IMR-90 (cell line): ENCODE results near the gene PRDM12. TPM values are rescaled to one million over a fixed set of nuclear protein-coding genes. Genes with fewer than 3 reads are reported as not detected.

Experiments used
- ATAC-seq: fragments of 200-7000 bp; cut with Tn5 transposase; 2 replicates; pipeline ENCODE4 v1.9.1; 2020; ENCODE audit warnings: low read depth, mild to moderate bottlenecking, moderate library complexity
- BruUV-seq: library from RNA; stranded (reverse); fragments of 400-500 nt; replicated peaks from 2 replicates; lab custom pipeline; 2021; lab: Mats Ljungman, UMichigan
- CTCF ChIA-PET: fragments of 300-600 bp; formaldehyde crosslinking; extraction: SDS; loops from one replicate; lab custom pipeline; 2021; ENCODE audit warnings: antibody characterized with exemption; lab: Yijun Ruan, JAX
- POLR2A ChIA-PET: fragments of 300-600 bp; sonication (Branson Sonifier 250); formaldehyde crosslinking; loops from one replicate; lab custom pipeline; 2022; ENCODE audit warnings: antibody characterized with exemption; ENCODE audit not compliant: unreplicated experiment; lab: Charles Lee
- DNase-seq: peaks from one replicate; pipeline ENCODE4 v3.0.0; 2013
- H2AFZ ChIP-seq: replicated peaks from 2 replicates; pipeline ENCODE3; 2013; ENCODE audit warnings: low read length, mild to moderate bottlenecking; ENCODE audit not compliant: poor library complexity
- H2AK5ac ChIP-seq: 2 replicates; pipeline ENCODE4 v1.6.1; 2013; ENCODE audit warnings: low read depth, low read length, inconsistent platforms
- H2AK9ac ChIP-seq: replicated peaks from 2 replicates; pipeline ENCODE3; 2013; ENCODE audit warnings: mild to moderate bottlenecking, low read depth, low read length, moderate library complexity; ENCODE audit not compliant: poor library complexity
- H2BK120ac ChIP-seq: 2 replicates; pipeline ENCODE4 v1.6.1; 2013; ENCODE audit warnings: low read depth, low read length, inconsistent platforms
- H2BK15ac ChIP-seq: 3 replicates; pipeline ENCODE4 v1.6.1; 2013; ENCODE audit warnings: low read depth, low read length, inconsistent platforms
- H2BK20ac ChIP-seq: 2 replicates; pipeline ENCODE4 v1.6.1; 2013; ENCODE audit warnings: low read depth, mild to moderate bottlenecking, inconsistent platforms, low read length, moderate library complexity
- H2BK5ac ChIP-seq: 2 replicates; pipeline ENCODE4 v1.6.1; 2013; ENCODE audit warnings: mild to moderate bottlenecking, low read depth, low read length, inconsistent platforms; ENCODE audit not compliant: poor library complexity, severe bottlenecking
- H3K14ac ChIP-seq: replicated peaks from 2 replicates; pipeline ENCODE4 v1.6.1; 2013; ENCODE audit warnings: low read depth, low read length, inconsistent platforms
- H3K18ac ChIP-seq: 2 replicates; pipeline ENCODE4 v1.6.1; 2013; ENCODE audit warnings: low read depth, low read length, control low read depth
- H3K23ac ChIP-seq: 2 replicates; pipeline ENCODE4 v1.6.1; 2013; ENCODE audit warnings: low read depth, low read length, inconsistent platforms
- H3K27ac ChIP-seq: 2 replicates; pipeline ENCODE4 v1.5.1; 2013; ENCODE audit warnings: mild to moderate bottlenecking, control low read depth, low read length; ENCODE audit not compliant: insufficient read depth
- H3K27me3 ChIP-seq: 2 replicates; pipeline ENCODE4 v1.6.1; 2013; ENCODE audit warnings: low read length; ENCODE audit not compliant: control insufficient read depth, insufficient read depth
- H3K36me3 ChIP-seq: 2 replicates; pipeline ENCODE4 v1.6.1; 2013; ENCODE audit warnings: low read length, mixed read lengths; ENCODE audit not compliant: control insufficient read depth, insufficient read depth
- H3K4ac ChIP-seq: 2 replicates; pipeline ENCODE4 v1.6.1; 2013; ENCODE audit warnings: low read depth, low read length, inconsistent platforms
- H3K4me1 ChIP-seq: 2 replicates; pipeline ENCODE4 v1.6.1; 2013; ENCODE audit warnings: low read length, mixed read lengths; ENCODE audit not compliant: control insufficient read depth, insufficient read depth
- H3K4me2 ChIP-seq: 2 replicates; pipeline ENCODE4 v1.6.1; 2013; ENCODE audit warnings: low read depth, mild to moderate bottlenecking, control low read depth, low read length, moderate library complexity
- H3K4me3 ChIP-seq: 2 replicates; pipeline ENCODE4 v1.5.1; 2013; ENCODE audit warnings: low read depth, mild to moderate bottlenecking, control low read depth, low read length, moderate library complexity; ENCODE audit not compliant: insufficient read depth
- H3K56ac ChIP-seq: 2 replicates; pipeline ENCODE4 v1.6.1; 2013; ENCODE audit warnings: low read length, inconsistent platforms; ENCODE audit not compliant: insufficient read depth; ENCODE audit errors: extremely low read depth
- H3K79me1 ChIP-seq, 2 experiments: 2 replicates each; pipeline ENCODE4 v1.6.1; 2013; ENCODE audit warnings: low read length in 2 of 2, inconsistent platforms in 1 of 2, low read depth in 1 of 2
- H3K9ac ChIP-seq: 2 replicates; pipeline ENCODE4 v1.6.1; 2013; ENCODE audit warnings: low read depth, low read length, control low read depth
- H3K9me1 ChIP-seq: 2 replicates; pipeline ENCODE4 v1.6.1; 2013; ENCODE audit warnings: low read length, inconsistent platforms; ENCODE audit not compliant: insufficient read depth
- H3K9me3 ChIP-seq: 2 replicates; pipeline ENCODE4 v1.6.1; 2013; ENCODE audit warnings: low read length; ENCODE audit not compliant: control insufficient read depth, insufficient read depth
- H4K20me1 ChIP-seq: 2 replicates; pipeline ENCODE4 v1.6.1; 2013; ENCODE audit warnings: low read length, inconsistent platforms; ENCODE audit not compliant: insufficient read depth
- H4K5ac ChIP-seq: 2 replicates; pipeline ENCODE4 v1.6.1; 2013; ENCODE audit warnings: mild to moderate bottlenecking, low read depth, low read length, control low read depth
- H4K8ac ChIP-seq, 2 experiments: 2 replicates each; pipeline ENCODE4 v1.6.1; 2013; ENCODE audit warnings: low read depth in 2 of 2, low read length in 2 of 2, control low read depth in 1 of 2, inconsistent platforms in 1 of 2
- H4K91ac ChIP-seq: 2 replicates; pipeline ENCODE4 v1.6.1; 2013; ENCODE audit warnings: low read depth, low read length, inconsistent platforms; ENCODE audit not compliant: insufficient read depth
- CHD1 ChIP-seq: IDR thresholded peaks from 2 replicates; pipeline ENCODE4 v1.6.1; 2012; ENCODE audit warnings: low read depth, low read length, improper control_type of control experiment
- ELK1 ChIP-seq: fragments of 150-350 bp; IDR thresholded peaks from 2 replicates; pipeline ENCODE4 v1.6.1; 2016; ENCODE audit warnings: low read depth, mild to moderate bottlenecking, low read length, moderate library complexity, borderline replicate concordance
- RFX5 ChIP-seq: IDR thresholded peaks from 2 replicates; pipeline ENCODE4 v1.8.0; 2012; ENCODE audit warnings: low read depth, mild to moderate bottlenecking, low read length, moderate library complexity
- WGBS, 2 experiments: methylation state at CpG; one replicate each; pipeline versions ENCODE4 v1.1.5 to v1.1.7; 2013; ENCODE audit warnings: missing lambda C conversion rate in 2 of 2; ENCODE audit not compliant: insufficient read length in 1 of 2; ENCODE audit errors: extremely low coverage in 2 of 2; 5-methylcytosine and 5-hydroxymethylcytosine counted together
- dilution Hi-C: fragments of 300-500 bp; cut with HindIII; formaldehyde crosslinking; loops from one replicate; pipeline ENCODE4 v1.14.3; 2018; ENCODE audit warnings: low sequenced_read_pairs; ENCODE audit not compliant: unreplicated experiment
- in situ Hi-C: fragments of 300-500 bp; cut with MboI; formaldehyde crosslinking; loops from 3 replicates; pipeline ENCODE4 v1.14.3; 2019; ENCODE audit warnings: low sequenced_read_pairs, inconsistent platforms, mixed read lengths
- intact Hi-C: fragments of 100-400 bp; cut with micrococcal nuclease; formaldehyde crosslinking; loops from 2 replicates; pipeline ENCODE4 v1.10.0; 2022
- polyA plus RNA-seq, 3 experiments: library from polyadenylated mRNA; depleted of rRNA; stranded (reverse); fragments of >200 nt; gene quantifications; 2 replicates each; pipeline ENCODE4 v1.2.3, GENCODE V29; 2012; ENCODE audit warnings: low replicate concordance in 1 of 3
- total RNA-seq: library from RNA; depleted of rRNA; stranded (reverse); fragments of >200 nt; gene quantifications from 2 replicates; pipeline ENCODE4 v1.2.3, GENCODE V29; 2012

Gene PRDM12
- total and polyA plus RNA-seq, 2 of the 4 experiments (the other 2 are of a cell fraction) = not detected

DNA sequence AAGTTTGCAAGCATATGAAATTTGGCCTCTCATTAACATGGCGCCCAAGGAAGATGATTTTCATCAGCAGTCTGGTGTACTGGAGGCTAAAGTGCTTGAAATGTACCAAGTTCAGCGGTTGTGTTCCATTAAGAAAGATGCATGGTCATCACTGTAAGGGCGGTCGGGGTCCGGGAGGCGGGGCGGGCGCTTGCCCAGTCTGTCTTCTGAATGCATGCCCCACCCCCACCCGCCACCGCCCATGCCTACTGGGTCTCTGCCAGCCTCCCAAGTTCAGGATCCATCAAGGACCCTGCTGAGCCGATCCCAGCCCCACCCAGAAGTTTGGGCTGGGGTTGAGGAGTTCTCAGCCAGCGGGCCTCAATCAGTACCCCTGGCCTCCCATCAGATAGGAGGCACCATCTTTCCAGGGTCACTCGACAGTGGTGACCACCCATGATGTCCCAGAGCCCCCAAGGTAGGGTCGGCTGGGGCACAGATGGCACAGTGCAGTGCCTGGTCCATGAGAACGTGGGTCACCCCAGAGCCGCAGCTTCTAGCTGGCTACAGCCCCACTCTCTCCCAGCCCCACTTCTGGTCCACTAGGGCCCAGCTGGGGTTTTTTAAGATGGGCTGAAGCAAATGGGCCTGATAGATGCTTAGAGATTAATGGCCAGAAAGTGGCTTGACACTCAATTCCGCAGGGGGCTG is 24.4 kb upstream of the PRDM12 start:
- peaks cover 4% of the 10 kb centered on the region; the same call in 1 of the 2 replicates for H3K9me1 ChIP-seq
- no peak overlapping the region for H2BK20ac ChIP-seq
- H2AK5ac ChIP-seq = no peak overlapping the region
- H3K36me3 ChIP-seq = peaks cover 26% of the 10 kb centered on the region
- no peak overlapping the region for H3K4me3 ChIP-seq
- ATAC-seq (no peak), DNase-seq (no peak)
- H2BK5ac ChIP-seq = no peak overlapping the region
- no peak overlapping the region for H3K9ac ChIP-seq
- H4K91ac ChIP-seq = no peak overlapping the region
- no peak overlapping the region for H2AFZ ChIP-seq
- no peak overlapping the region for H4K5ac ChIP-seq
- no peak overlapping the region for H3K4ac ChIP-seq
- no peak overlapping the region for H3K14ac ChIP-seq
- no peaks in the 10 kb centered on the region; the same call in 1 of the 2 replicates for H3K9me3 ChIP-seq
- H4K20me1 ChIP-seq = no peaks in the 10 kb centered on the region; the same call in 1 of the 2 replicates
- H3K79me1 ChIP-seq = no peaks in the 10 kb centered on the region
- WGBS, 2 experiments = 93% methylated on average over 2 of the region's 17 CpGs; no CpG with 5 or more reads in 1 of the 2 experiments
- H2AK9ac ChIP-seq = no peak overlapping the region
- no peak overlapping the region for H3K23ac ChIP-seq
- H2BK120ac ChIP-seq = no peak overlapping the region
- no peak overlapping the region for H4K8ac ChIP-seq
- intact Hi-C loops (no loop called here), in situ Hi-C loops (no loop called here), dilution Hi-C loops (no loop called here)
- ChIA-PET POLR2A (no interaction called here), CTCF (no interaction called here)
- no TSS peak for BruUV-seq
- TF ChIP-seq RFX5 (no peak), ELK1 (no peak), CHD1 (no peak)
- H2BK15ac ChIP-seq = no peak overlapping the region
- no peaks in the 10 kb centered on the region for H3K27me3 ChIP-seq
- no peaks in the 10 kb centered on the region for H3K4me1 ChIP-seq
- no peak overlapping the region for H3K4me2 ChIP-seq
- no peak overlapping the region for H3K27ac ChIP-seq
- no peak overlapping the region for H3K18ac ChIP-seq
- H3K56ac ChIP-seq = no peak overlapping the region
